Stimulated activated CD4-positive, alpha-beta T cell treated with anti-CD3 and anti-CD28 coated beads, Interleukin-12 subunit alpha, Interleukin-12 subunit beta, amount 100 ng/mL, for 48 hours (primary cell): ENCODE results near the gene SCRG1.

Experiments
- DNase-seq, 3 donors: peaks; one replicate each; pipeline ENCODE4 v3.0.0-alpha.2; 2020; ENCODE audit warnings: low read depth in 2 of 3, low spot score in 1 of 3

SCRG1 gene

GRCh38 chr4:173365359-173365996, 33.4 kb downstream of the SCRG1 start:
- no peak for DNase-seq

GRCh38 chr4:173362666-173363065, 36.2 kb downstream of the SCRG1 start:
- no peak for DNase-seq

- no peak for DNase-seq
Measured at GRCh38 chr4:173360587-173361221, 38.2 kb downstream of the SCRG1 start.

DNA sequence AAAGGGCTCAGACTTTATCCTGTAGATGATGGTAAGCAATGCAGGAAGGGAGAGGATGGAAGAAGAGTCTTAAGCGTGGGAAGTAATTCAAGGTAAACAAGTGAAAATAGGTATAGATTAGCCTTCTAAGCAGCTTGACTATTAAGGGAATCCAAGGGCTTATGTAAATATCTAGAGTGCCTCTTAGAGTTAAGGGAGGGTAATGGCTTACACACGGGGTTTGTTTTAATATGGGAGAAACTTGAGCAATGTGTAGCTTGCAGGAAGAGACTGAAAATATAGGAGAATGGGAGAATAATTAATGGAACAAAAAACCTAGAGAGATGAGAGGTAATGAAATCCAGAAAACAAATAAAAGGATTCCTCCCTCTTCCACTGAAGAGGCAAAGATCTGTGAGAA, 41.0 kb downstream of the SCRG1 start:
- DNase-seq, result no peak

DNA sequence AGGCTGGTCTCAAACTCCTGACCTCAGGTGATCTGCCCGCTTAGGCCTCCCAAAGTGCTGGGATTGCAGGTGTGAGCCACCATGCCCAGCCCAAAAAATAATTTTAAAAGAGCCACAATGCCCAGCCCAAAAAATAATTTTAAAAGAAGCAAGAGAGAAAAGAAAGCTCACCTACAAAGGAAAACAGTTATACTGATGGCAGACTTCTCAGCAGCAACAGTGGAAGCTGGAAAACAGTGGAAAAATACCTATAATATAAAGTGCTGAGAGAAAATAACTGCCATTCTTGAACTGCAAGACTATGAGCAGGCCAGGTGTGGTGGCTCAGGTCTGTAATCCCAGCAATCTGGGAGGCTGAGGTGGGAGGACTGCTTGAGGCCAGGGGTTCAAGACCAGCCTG, 51.4 kb downstream of the SCRG1 start:
- no peak for DNase-seq

DNA sequence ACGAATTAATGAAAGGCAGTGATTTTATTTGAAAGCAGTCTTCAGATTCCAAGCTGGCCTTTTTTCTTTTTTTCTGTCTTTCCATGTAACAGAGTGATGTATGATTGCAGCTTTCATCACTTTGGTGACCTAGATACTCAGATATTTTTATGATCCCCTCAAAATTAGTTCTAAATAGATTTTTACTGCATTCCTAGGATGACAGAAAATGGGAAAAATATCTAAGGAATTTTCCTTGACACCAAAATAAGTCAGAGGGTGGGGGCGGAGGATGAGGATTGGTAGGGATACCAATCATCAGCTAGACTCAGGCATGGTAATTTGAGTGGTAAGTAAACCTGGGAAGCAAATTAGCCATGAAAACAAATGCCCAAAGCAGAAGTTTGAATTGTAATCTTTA, 52.8 kb downstream of the SCRG1 start:
- no peak for DNase-seq

DNA sequence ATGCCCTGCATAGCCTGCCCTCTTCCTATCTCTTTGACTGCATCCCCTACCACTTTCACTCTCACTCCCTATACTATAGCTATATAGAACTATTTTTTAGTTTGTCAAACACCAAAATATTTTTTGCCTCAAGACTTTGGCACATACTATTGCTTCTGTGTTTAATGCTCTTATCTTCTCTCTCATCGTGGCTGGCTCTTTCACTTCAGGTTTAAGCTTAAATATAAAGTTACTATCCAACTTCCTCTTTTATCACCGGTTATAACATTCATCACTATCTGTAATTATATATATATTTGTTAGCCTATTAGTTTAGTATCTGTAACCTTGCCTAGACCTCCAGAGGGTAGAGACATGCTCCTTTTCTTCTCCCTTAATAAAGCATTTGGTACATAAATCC, 53.3 kb downstream of the SCRG1 start:
- no peak for DNase-seq

GRCh38 chr4:173343832-173344397, 55.0 kb downstream of the SCRG1 start:
- no peak for DNase-seq

DNA sequence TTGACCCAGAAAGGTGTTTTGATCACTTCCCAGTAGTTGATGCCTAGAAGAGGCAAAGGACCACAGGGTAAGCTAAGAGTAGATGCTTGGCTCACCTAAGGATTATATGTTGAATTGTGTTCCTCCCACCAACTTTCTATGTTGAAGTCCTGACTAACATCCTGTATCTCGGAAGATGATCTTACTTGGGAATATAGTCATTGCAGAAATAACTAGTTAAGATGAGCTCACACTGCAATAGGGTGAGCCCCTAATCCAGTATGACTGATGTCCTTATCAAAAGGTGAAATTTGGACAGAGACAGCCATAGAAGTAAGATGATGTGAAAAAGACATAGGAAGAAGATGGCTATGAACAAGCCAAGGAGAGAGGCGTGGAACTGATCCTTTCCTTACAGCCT, 61.5 kb downstream of the SCRG1 start:
- DNase-seq, result no peak

GRCh38 chr4:173334891-173335752, 63.8 kb downstream of the SCRG1 start:
- DNase-seq, result peak; percentile 27 to 52 (median 36)
